H1 (cell line): ENCODE results near the gene BEX2. TPM values are rescaled to one million over a fixed set of nuclear protein-coding genes. Genes with fewer than 3 reads are reported as not detected.

Source experiments
- EZH2 ChIP-seq: fragments of 200-600 bp; sonication (generic); IDR thresholded peaks from 2 replicates; pipeline ENCODE4 v1.7.1; 2012; ENCODE audit warnings: low read depth, mild to moderate bottlenecking, moderate library complexity, low read length, inconsistent platforms; ENCODE audit not compliant: severe bottlenecking
- RXRA ChIP-seq: IDR thresholded peaks from 2 replicates; pipeline ENCODE4 v1.6.1; 2011; ENCODE audit warnings: low read depth, mild to moderate bottlenecking, low read length, moderate library complexity; ENCODE audit not compliant: insufficient read depth
- polyA plus RNA-seq, 7 experiments: library from polyadenylated mRNA; depleted of rRNA in 3 of 7; stranded (reverse) in 5 of 7; unstranded in 2 of 7; fragments of >200 nt in 5 of 7; fragments of 200-250 nt in 2 of 7; gene quantifications; 1 replicate in 5 of 7; 2 replicates in 1 of 7; 4 replicates in 1 of 7; pipeline versions ENCODE4 v1.2.1 to v1.2.3, GENCODE V29; 2011 to 2013; ENCODE audit warnings: missing spikeins in 2 of 7, mixed read lengths in 2 of 7
- total RNA-seq: library from RNA; stranded (reverse); fragmentation: NEBNext Ultra II Directional; extraction: Animal tissue kit (Norgen Biotek cat#: 25700); gene quantifications from 2 replicates; pipeline ENCODE4 v1.2.1, GENCODE V29; 2021
- TF ChIP-seq, protein P1 (sequence below): fragments of 300-600 bp; sonication (generic); IDR thresholded peaks from 2 replicates; pipeline ENCODE4 v1.7.1; 2012; ENCODE audit warnings: low read length, moderate library complexity, mild to moderate bottlenecking, inconsistent platforms; ENCODE audit not compliant: insufficient replicate concordance

Gene BEX2
- total and polyA plus RNA-seq, 2 of the 8 experiments (the other 6 are each of a cell fraction or from before 2014, with no cell fraction given): 53.8 to 60.2 TPM

GRCh38 chrX:103338663-103339062, 27.9 kb upstream of the BEX2 start (continued):
- TF ChIP-seq, protein P1, sequence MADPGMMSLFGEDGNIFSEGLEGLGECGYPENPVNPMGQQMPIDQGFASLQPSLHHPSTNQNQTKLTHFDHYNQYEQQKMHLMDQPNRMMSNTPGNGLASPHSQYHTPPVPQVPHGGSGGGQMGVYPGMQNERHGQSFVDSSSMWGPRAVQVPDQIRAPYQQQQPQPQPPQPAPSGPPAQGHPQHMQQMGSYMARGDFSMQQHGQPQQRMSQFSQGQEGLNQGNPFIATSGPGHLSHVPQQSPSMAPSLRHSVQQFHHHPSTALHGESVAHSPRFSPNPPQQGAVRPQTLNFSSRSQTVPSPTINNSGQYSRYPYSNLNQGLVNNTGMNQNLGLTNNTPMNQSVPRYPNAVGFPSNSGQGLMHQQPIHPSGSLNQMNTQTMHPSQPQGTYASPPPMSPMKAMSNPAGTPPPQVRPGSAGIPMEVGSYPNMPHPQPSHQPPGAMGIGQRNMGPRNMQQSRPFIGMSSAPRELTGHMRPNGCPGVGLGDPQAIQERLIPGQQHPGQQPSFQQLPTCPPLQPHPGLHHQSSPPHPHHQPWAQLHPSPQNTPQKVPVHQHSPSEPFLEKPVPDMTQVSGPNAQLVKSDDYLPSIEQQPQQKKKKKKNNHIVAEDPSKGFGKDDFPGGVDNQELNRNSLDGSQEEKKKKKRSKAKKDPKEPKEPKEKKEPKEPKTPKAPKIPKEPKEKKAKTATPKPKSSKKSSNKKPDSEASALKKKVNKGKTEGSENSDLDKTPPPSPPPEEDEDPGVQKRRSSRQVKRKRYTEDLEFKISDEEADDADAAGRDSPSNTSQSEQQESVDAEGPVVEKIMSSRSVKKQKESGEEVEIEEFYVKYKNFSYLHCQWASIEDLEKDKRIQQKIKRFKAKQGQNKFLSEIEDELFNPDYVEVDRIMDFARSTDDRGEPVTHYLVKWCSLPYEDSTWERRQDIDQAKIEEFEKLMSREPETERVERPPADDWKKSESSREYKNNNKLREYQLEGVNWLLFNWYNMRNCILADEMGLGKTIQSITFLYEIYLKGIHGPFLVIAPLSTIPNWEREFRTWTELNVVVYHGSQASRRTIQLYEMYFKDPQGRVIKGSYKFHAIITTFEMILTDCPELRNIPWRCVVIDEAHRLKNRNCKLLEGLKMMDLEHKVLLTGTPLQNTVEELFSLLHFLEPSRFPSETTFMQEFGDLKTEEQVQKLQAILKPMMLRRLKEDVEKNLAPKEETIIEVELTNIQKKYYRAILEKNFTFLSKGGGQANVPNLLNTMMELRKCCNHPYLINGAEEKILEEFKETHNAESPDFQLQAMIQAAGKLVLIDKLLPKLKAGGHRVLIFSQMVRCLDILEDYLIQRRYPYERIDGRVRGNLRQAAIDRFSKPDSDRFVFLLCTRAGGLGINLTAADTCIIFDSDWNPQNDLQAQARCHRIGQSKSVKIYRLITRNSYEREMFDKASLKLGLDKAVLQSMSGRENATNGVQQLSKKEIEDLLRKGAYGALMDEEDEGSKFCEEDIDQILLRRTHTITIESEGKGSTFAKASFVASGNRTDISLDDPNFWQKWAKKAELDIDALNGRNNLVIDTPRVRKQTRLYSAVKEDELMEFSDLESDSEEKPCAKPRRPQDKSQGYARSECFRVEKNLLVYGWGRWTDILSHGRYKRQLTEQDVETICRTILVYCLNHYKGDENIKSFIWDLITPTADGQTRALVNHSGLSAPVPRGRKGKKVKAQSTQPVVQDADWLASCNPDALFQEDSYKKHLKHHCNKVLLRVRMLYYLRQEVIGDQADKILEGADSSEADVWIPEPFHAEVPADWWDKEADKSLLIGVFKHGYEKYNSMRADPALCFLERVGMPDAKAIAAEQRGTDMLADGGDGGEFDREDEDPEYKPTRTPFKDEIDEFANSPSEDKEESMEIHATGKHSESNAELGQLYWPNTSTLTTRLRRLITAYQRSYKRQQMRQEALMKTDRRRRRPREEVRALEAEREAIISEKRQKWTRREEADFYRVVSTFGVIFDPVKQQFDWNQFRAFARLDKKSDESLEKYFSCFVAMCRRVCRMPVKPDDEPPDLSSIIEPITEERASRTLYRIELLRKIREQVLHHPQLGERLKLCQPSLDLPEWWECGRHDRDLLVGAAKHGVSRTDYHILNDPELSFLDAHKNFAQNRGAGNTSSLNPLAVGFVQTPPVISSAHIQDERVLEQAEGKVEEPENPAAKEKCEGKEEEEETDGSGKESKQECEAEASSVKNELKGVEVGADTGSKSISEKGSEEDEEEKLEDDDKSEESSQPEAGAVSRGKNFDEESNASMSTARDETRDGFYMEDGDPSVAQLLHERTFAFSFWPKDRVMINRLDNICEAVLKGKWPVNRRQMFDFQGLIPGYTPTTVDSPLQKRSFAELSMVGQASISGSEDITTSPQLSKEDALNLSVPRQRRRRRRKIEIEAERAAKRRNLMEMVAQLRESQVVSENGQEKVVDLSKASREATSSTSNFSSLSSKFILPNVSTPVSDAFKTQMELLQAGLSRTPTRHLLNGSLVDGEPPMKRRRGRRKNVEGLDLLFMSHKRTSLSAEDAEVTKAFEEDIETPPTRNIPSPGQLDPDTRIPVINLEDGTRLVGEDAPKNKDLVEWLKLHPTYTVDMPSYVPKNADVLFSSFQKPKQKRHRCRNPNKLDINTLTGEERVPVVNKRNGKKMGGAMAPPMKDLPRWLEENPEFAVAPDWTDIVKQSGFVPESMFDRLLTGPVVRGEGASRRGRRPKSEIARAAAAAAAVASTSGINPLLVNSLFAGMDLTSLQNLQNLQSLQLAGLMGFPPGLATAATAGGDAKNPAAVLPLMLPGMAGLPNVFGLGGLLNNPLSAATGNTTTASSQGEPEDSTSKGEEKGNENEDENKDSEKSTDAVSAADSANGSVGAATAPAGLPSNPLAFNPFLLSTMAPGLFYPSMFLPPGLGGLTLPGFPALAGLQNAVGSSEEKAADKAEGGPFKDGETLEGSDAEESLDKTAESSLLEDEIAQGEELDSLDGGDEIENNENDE: no peak
- TF ChIP-seq RXRA (no peak), EZH2 (no peak)
